Measurements from ENCODE around the gene KLHL25.

GRCh38 chr15:85792912-85793590, 1.7 kb downstream of the KLHL25 start:
- no peak for TF ChIP-seq EZH2 (IDR thresholded peaks at IDR 0.05)
- no peak for TF ChIP-seq POLR2AphosphoS5 (IDR thresholded peaks at IDR 0.05; ENCODE audit: borderline replicate concordance, low read depth, low read length)
- TF ChIP-seq FOXP2 (optimal IDR thresholded peaks at IDR 0.05; ENCODE audit: control extremely low read depth, extremely low read length, insufficient read depth), result no peak
